Vagina (tissue), 2 donors: ENCODE data around the gene DNAH14. TPM values are rescaled to one million over a fixed set of nuclear protein-coding genes. Genes with fewer than 3 reads are reported as not detected.

Experiments used
- DNase-seq, 2 donors: peaks; one replicate each; pipeline ENCODE4 v3.0.0-alpha.2; 2017; ENCODE audit errors: extremely low spot score in 2 of 2
- H3K27ac ChIP-seq: fragments of 200-600 bp; sonication (generic); one replicate; pipeline ENCODE4 v1.5.1; 2019
- H3K27me3 ChIP-seq: fragments of 200-600 bp; sonication (generic); one replicate; pipeline ENCODE4 v1.5.1; 2019
- H3K36me3 ChIP-seq, 2 donors: fragments of 200-600 bp; sonication (generic); one replicate each; pipeline ENCODE4 v1.5.1; 2017 to 2019
- H3K4me1 ChIP-seq: fragments of 200-600 bp; sonication (generic); one replicate; pipeline ENCODE4 v1.5.1; 2019
- H3K4me3 ChIP-seq, 2 donors: fragments of 200-600 bp; sonication (generic); 1 replicate in 1 of 2; 2 replicates in 1 of 2; pipeline ENCODE4 v1.5.1; 2016 to 2019
- H3K9me3 ChIP-seq: fragments of 200-600 bp; sonication (generic); one replicate; pipeline ENCODE4 v1.5.1; 2019
- POLR2A ChIP-seq, 2 donors: fragments of 450-650 bp; IDR thresholded peaks; one replicate each; pipeline ENCODE4 v1.6.1; 2017; ENCODE audit warnings: antibody characterized with exemption in 2 of 2, mild to moderate bottlenecking in 2 of 2, moderate library complexity in 2 of 2
- POLR2AphosphoS5 ChIP-seq, 2 donors: sonication (generic); formaldehyde crosslinking; IDR thresholded peaks; one replicate each; pipeline ENCODE4 v1.9.0; 2017; ENCODE audit warnings: antibody characterized with exemption in 2 of 2, mild to moderate bottlenecking in 2 of 2, low read depth in 1 of 2; ENCODE audit not compliant: insufficient read depth in 1 of 2
- intact Hi-C: fragments of 100-400 bp; cut with DNase I; formaldehyde crosslinking; loops from one replicate; pipeline ENCODE4 v1.15.1; 2023
- total RNA-seq: library from RNA; depleted of rRNA; stranded (reverse); fragments of >200 nt; gene quantifications from one replicate; pipeline ENCODE4 v1.2.3, GENCODE V29; 2016
- TF ChIP-seq, protein P1 (sequence below), 3 experiments: fragments of 450-650 bp in 2 of 3; fragments of 200-600 bp in 1 of 3; sonication (generic) in 1 of 3; IDR thresholded peaks; one replicate each; pipeline ENCODE4 v1.5.1; 2017 to 2019; ENCODE audit warnings: antibody characterized with exemption in 3 of 3, mild to moderate bottlenecking in 2 of 3, moderate library complexity in 2 of 3

DNAH14 gene
- total RNA-seq, 1 donor from 2014 or later: 5.6 TPM

DNA sequence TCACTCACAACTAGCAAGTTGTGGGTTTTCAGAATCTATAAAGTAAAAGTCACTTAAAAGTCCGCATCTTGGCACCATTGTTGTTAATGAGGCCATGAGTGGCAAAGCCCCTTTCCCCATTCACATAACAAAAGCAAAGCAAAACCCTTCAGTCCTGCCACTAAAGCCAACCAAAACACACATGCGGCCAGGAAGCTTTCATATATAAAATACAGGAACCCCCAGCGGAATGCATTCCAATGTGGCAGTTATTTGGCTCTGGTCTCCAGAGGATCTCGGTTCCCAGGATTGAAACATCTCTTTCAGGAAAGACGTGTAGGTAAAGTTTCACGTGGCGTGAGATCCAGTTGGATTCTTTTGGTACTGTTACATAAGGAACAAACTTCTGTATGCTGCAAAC is 500.8 kb downstream of the DNAH14 start:
- no peaks in the 10 kb centered on the region for H3K27me3 ChIP-seq
- peaks cover 18% of the 10 kb centered on the region for H3K4me1 ChIP-seq
- no peak overlapping the region for H3K27ac ChIP-seq
- TF ChIP-seq POLR2A (IDR thresholded peaks at IDR 0.05) (no peak), POLR2AphosphoS5 (IDR thresholded peaks at IDR 0.05; ENCODE audit: insufficient read depth in 1 of 2, low read depth in 1 of 2) (no peak)
- TF ChIP-seq, protein P1, sequence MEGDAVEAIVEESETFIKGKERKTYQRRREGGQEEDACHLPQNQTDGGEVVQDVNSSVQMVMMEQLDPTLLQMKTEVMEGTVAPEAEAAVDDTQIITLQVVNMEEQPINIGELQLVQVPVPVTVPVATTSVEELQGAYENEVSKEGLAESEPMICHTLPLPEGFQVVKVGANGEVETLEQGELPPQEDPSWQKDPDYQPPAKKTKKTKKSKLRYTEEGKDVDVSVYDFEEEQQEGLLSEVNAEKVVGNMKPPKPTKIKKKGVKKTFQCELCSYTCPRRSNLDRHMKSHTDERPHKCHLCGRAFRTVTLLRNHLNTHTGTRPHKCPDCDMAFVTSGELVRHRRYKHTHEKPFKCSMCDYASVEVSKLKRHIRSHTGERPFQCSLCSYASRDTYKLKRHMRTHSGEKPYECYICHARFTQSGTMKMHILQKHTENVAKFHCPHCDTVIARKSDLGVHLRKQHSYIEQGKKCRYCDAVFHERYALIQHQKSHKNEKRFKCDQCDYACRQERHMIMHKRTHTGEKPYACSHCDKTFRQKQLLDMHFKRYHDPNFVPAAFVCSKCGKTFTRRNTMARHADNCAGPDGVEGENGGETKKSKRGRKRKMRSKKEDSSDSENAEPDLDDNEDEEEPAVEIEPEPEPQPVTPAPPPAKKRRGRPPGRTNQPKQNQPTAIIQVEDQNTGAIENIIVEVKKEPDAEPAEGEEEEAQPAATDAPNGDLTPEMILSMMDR (IDR thresholded peaks at IDR 0.05): no peak
- intact Hi-C loops: no loop called here
- H3K4me3 ChIP-seq: no peak overlapping the region
- DNase-seq: no peak
- H3K9me3 ChIP-seq: no peaks in the 10 kb centered on the region
- H3K36me3 ChIP-seq: no peaks in the 10 kb centered on the region

DNA sequence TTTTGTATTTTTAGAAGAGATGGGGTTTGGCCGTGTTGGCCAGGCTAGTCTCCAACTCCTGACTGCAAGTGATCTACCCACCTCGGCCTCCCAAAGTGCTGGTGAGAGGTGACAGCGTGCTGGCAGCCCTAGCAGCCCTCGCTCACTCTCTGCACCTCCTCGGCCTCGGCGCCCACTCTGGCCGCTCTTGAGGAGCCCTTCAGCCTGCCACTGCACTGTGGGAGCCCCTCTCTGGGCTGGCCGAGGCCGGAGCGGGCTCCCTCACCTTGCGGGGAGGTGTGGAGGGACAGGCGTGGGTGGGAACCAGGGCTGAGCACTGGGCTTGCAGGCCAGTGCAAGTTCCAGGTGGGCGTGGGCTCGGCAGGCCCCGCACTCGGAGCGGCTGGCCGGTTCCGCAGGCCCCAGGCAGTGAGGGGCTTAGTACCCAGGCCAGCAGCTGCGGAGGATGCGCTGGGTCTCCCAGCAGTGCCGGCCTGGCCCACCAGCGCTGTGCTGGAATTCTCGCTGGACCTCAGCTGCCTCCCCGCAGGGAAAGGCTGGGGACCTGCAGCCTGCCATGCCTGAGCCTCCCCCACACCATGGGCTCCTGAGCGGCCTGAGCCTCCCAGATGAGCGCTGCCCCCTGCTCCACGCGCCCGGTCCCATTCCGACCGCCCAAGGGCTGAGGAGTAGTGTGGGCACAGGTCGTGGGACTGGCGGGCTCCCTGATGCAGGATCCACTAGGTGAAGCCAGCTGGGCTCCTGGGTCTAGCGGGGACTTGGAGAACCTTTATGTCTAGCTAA is 501.8 kb downstream of the DNAH14 start:
- no peaks in the 10 kb centered on the region for H3K27me3 ChIP-seq
- no peaks in the 10 kb centered on the region for H3K9me3 ChIP-seq

DNA sequence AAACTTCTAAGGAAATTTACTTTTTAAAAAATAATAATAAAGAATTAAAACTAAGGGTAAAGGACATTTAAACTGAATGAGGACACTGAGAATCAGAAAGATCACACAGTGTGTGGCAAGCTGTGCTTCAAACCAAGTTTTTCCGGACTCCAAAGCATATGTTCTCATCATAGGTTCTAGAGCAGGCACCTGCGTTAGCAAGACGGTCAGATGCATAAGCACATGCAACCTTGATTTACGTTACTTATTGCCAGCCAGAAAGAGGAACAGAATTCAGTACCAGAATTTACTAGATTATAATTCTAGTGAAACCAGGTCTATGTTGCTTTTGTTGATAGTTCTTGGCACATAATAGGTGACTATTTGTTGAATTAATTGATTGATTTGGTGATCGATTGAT is 504.6 kb downstream of the DNAH14 start:
- Histone ChIP-seq H3K27ac (no peak overlapping the region), H3K27me3 (no peaks in the 10 kb centered on the region), H3K4me3 (no peak overlapping the region), H3K4me1 (no peaks in the 10 kb centered on the region), H3K36me3 (no peaks in the 10 kb centered on the region), H3K9me3 (no peaks in the 10 kb centered on the region)
- no peak for DNase-seq
- TF ChIP-seq, protein P1 (IDR thresholded peaks at IDR 0.05): no peak
- TF ChIP-seq POLR2A (IDR thresholded peaks at IDR 0.05) (no peak), POLR2AphosphoS5 (IDR thresholded peaks at IDR 0.05; ENCODE audit: insufficient read depth in 1 of 2, low read depth in 1 of 2) (no peak)
- intact Hi-C loops: no loop called here

More for the DNA sequence above, 501.8 kb downstream of the DNAH14 start:
- intact Hi-C loops: no loop called here
- Histone ChIP-seq H3K4me3 (no peak overlapping the region), H3K36me3 (no peaks in the 10 kb centered on the region), H3K4me1 (peaks cover 8% of the 10 kb centered on the region), H3K27ac (no peak overlapping the region)
- TF ChIP-seq, protein P1 (IDR thresholded peaks at IDR 0.05): no peak
- TF ChIP-seq POLR2AphosphoS5 (IDR thresholded peaks at IDR 0.05; ENCODE audit: insufficient read depth in 1 of 2, low read depth in 1 of 2) (no peak), POLR2A (IDR thresholded peaks at IDR 0.05) (no peak)
- DNase-seq: no peak

DNA sequence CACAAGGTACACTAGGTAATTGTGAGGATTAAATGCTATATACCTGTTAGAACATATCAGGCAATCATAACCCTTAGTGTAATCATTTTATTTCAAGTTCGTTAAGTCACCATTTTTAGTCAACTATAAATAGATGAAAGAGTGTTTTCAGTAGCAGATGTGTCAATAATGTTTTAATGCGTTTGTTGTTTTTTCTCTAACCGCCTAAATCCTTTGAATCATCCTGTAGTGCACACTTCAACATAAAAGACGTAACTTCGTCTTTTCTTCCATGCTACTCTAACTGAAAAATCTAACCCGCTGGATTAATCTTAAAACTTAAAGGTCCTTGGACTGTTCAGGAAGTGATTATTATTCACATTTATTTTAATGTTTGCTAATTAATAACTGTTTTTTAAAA is 505.6 kb downstream of the DNAH14 start:
- Histone ChIP-seq H3K36me3 (no peaks in the 10 kb centered on the region), H3K4me1 (no peaks in the 10 kb centered on the region), H3K27me3 (no peaks in the 10 kb centered on the region), H3K9me3 (no peaks in the 10 kb centered on the region), H3K27ac (no peak overlapping the region), H3K4me3 (no peak overlapping the region)
- TF ChIP-seq POLR2AphosphoS5 (IDR thresholded peaks at IDR 0.05; ENCODE audit: insufficient read depth in 1 of 2, low read depth in 1 of 2) (no peak), POLR2A (IDR thresholded peaks at IDR 0.05) (no peak)
- TF ChIP-seq, protein P1 (IDR thresholded peaks at IDR 0.05): no peak
- no peak for DNase-seq
- intact Hi-C loops: no loop called here

DNA sequence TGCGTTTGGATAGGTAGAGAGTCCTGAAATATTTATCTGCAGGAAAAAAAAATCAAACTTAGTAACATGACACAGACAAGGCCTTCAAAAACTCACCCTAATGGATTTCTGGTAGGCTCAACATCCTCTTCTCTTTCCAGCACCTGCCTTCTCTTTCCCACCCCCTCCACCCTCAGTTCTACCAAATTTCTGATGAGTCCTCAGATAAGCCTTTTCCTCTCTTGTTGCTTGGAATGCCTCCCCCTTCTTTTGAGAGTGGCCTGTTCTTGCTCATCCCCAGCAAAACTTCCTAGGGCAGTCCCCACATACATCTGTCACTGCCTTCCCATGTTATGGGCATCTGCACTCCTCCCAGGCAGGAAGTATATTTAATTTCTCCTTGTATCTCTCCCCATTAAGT is 506.0 kb downstream of the DNAH14 start:
- no peak for DNase-seq
- Histone ChIP-seq H3K4me3 (no peak overlapping the region), H3K9me3 (no peaks in the 10 kb centered on the region), H3K4me1 (no peaks in the 10 kb centered on the region), H3K27ac (no peak overlapping the region), H3K36me3 (no peaks in the 10 kb centered on the region), H3K27me3 (no peaks in the 10 kb centered on the region)
- TF ChIP-seq POLR2A (IDR thresholded peaks at IDR 0.05) (no peak), POLR2AphosphoS5 (IDR thresholded peaks at IDR 0.05; ENCODE audit: insufficient read depth in 1 of 2, low read depth in 1 of 2) (no peak)
- TF ChIP-seq, protein P1 (IDR thresholded peaks at IDR 0.05): no peak
- intact Hi-C loops: no loop called here
